Glutamatergic neuron (in vitro differentiated cells): ENCODE results near the gene SMC6. TPM values are rescaled to one million over a fixed set of nuclear protein-coding genes. Genes with fewer than 3 reads are reported as not detected.
A peak's percentile ranks its signal among the peaks of the same experiment; 100 is the strongest.

Source experiments
- DNase-seq: peaks from one replicate; pipeline ENCODE4 v3.0.0; 2022
- H3K27ac Mint-ChIP-seq: one replicate; pipeline ENCODE4 v1.8.0; 2020; ENCODE audit warnings: mild to moderate bottlenecking, mixed read lengths, inconsistent platforms; ENCODE audit not compliant: unreplicated experiment
- H3K27me3 Mint-ChIP-seq: one replicate; pipeline ENCODE4 v1.8.0; 2020; ENCODE audit warnings: mild to moderate bottlenecking, moderate library complexity, mixed read lengths, inconsistent platforms; ENCODE audit not compliant: unreplicated experiment
- H3K36me3 Mint-ChIP-seq: one replicate; pipeline ENCODE4 v1.8.0; 2020; ENCODE audit warnings: mild to moderate bottlenecking, mixed read lengths, inconsistent platforms; ENCODE audit not compliant: unreplicated experiment
- H3K4me1 Mint-ChIP-seq: one replicate; pipeline ENCODE4 v1.8.0; 2020; ENCODE audit warnings: mild to moderate bottlenecking, low read depth, mixed read lengths, inconsistent platforms; ENCODE audit not compliant: unreplicated experiment
- H3K4me3 Mint-ChIP-seq: one replicate; pipeline ENCODE4 v1.8.0; 2020; ENCODE audit warnings: mild to moderate bottlenecking, mixed read lengths, inconsistent platforms; ENCODE audit not compliant: unreplicated experiment
- H3K9me3 Mint-ChIP-seq: one replicate; pipeline ENCODE4 v1.8.0; 2020; ENCODE audit warnings: mild to moderate bottlenecking, moderate library complexity, mixed read lengths, inconsistent platforms; ENCODE audit not compliant: unreplicated experiment
- total RNA-seq: library from RNA; stranded (reverse); fragmentation: NEBNext Ultra II Directional; extraction: Animal tissue kit (Norgen Biotek cat#: 25700); gene quantifications from one replicate; pipeline ENCODE4 v1.2.1, GENCODE V29; 2021; ENCODE audit not compliant: unreplicated experiment
- TF ChIP-seq, protein P1 (sequence below): fragments of 200-600 bp; sonication (generic); IDR thresholded peaks from one replicate; pipeline ENCODE4 v1.5.0; 2021; ENCODE audit not compliant: partially characterized antibody, unreplicated experiment

SMC6 gene
- total RNA-seq, 1 donor from 2014 or later = 61.4 TPM

- TF ChIP-seq, protein P1, sequence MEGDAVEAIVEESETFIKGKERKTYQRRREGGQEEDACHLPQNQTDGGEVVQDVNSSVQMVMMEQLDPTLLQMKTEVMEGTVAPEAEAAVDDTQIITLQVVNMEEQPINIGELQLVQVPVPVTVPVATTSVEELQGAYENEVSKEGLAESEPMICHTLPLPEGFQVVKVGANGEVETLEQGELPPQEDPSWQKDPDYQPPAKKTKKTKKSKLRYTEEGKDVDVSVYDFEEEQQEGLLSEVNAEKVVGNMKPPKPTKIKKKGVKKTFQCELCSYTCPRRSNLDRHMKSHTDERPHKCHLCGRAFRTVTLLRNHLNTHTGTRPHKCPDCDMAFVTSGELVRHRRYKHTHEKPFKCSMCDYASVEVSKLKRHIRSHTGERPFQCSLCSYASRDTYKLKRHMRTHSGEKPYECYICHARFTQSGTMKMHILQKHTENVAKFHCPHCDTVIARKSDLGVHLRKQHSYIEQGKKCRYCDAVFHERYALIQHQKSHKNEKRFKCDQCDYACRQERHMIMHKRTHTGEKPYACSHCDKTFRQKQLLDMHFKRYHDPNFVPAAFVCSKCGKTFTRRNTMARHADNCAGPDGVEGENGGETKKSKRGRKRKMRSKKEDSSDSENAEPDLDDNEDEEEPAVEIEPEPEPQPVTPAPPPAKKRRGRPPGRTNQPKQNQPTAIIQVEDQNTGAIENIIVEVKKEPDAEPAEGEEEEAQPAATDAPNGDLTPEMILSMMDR = no peak
- no peak overlapping the region for H3K4me3 Mint-ChIP-seq
- H3K27me3 Mint-ChIP-seq = peaks cover 1% of the 10 kb centered on the region
- DNase-seq = no peak
- peaks cover 6% of the 10 kb centered on the region for H3K36me3 Mint-ChIP-seq
- H3K27ac Mint-ChIP-seq = no peak overlapping the region
- H3K4me1 Mint-ChIP-seq = peaks cover 9% of the 10 kb centered on the region
- no peaks in the 10 kb centered on the region for H3K9me3 Mint-ChIP-seq
Observed at GRCh38 chr2:17729880-17730279, 23.7 kb downstream of the SMC6 start.

GRCh38 chr2:17728210-17728609 is 25.4 kb downstream of the SMC6 start:
- TF ChIP-seq, protein P1 = no peak
- Mint-ChIP-seq H3K27ac (no peak overlapping the region), H3K4me3 (no peak overlapping the region), H3K27me3 (peaks cover 1% of the 10 kb centered on the region), H3K9me3 (no peaks in the 10 kb centered on the region), H3K36me3 (peaks cover 6% of the 10 kb centered on the region), H3K4me1 (peaks cover 4% of the 10 kb centered on the region)
- no peak for DNase-seq

DNA sequence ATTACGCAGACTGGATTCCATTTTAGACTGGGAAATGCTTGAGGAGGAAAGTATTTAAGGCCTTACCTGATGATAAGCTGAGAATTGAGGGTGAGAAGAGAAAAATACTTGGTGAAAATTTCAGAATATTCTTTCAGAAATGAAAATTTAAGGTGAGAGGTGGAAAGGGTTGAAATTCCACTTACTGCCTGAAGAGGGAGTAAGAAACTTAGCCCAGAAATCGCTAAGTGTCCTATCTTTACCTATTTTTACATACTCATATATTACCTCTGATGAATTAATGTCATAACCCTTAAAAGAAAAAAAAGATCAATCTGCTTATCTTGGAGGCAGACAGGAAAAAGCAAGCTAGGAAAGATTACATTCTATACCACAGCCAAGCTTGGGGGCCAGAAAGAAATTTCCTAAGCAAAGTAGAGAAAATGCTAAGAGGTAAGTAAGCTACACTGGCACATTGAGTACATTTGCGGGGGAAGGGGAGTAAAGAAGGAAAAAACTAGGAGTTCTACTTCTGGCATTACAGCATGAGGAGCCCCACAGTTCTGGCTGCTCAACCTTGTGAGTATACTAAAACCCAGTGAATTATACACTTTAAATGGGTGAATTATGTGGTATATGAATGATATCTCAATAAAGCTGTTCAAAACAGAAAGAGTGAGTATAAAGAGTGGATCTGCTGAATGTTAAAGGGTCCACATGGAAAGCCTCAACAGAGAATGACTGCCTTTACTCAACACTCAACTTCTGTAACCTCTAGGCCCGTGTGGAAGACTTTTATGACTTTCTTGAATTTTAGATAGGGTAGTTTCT is 33.8 kb downstream of the SMC6 start:
- Mint-ChIP-seq H3K27ac (no peak overlapping the region), H3K9me3 (no peaks in the 10 kb centered on the region), H3K36me3 (no peaks in the 10 kb centered on the region), H3K27me3 (no peaks in the 10 kb centered on the region), H3K4me3 (no peak overlapping the region), H3K4me1 (no peaks in the 10 kb centered on the region)
- no peak for DNase-seq
- TF ChIP-seq, protein P1 = peak; percentile 91

DNA sequence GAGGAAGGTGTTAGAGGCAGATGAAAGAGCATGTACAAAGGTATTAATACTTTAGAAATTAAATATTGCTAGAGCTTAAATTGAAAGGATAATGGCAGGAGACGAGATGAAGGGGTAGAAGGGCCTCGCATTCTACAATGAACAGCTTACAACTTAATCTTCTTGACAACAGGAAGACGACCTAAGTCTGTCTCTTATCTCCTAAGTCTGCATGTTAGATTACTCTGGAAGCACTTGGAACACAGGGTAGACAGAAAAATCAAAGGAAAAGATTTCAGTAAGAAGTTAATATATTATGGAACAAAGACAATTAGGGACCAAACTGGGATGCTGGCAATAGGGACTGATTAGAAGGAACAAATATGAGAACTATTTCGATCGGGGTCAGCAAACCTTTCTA is 34.9 kb downstream of the SMC6 start:
- Mint-ChIP-seq H3K27ac (no peak overlapping the region), H3K36me3 (no peaks in the 10 kb centered on the region), H3K27me3 (no peaks in the 10 kb centered on the region), H3K9me3 (no peaks in the 10 kb centered on the region), H3K4me1 (no peaks in the 10 kb centered on the region), H3K4me3 (no peak overlapping the region)
- DNase-seq = no peak
- TF ChIP-seq, protein P1 = no peak

GRCh38 chr2:17717666-17718065 is 35.9 kb downstream of the SMC6 start:
- TF ChIP-seq, protein P1 = no peak
- no peaks in the 10 kb centered on the region for H3K4me1 Mint-ChIP-seq
- no peak for DNase-seq
- H3K4me3 Mint-ChIP-seq = no peak overlapping the region
- no peaks in the 10 kb centered on the region for H3K36me3 Mint-ChIP-seq
- H3K27me3 Mint-ChIP-seq = no peaks in the 10 kb centered on the region
- H3K27ac Mint-ChIP-seq = no peak overlapping the region
- H3K9me3 Mint-ChIP-seq = no peaks in the 10 kb centered on the region
